H1 (cell line): ENCODE results near the gene PHLPP1. TPM values are rescaled to one million over a fixed set of nuclear protein-coding genes. Genes with fewer than 3 reads are reported as not detected.

Experiments used
- CTCF ChIA-PET: fragments of 300-600 bp; sonication (Branson Sonifier 250); formaldehyde crosslinking; loops from one replicate; lab custom pipeline; 2021; ENCODE audit not compliant: partially characterized antibody; lab: Charles Lee
- POLR2A ChIA-PET: fragments of 300-600 bp; sonication (Branson Sonifier 250); formaldehyde crosslinking; loops from one replicate; lab custom pipeline; 2021; ENCODE audit warnings: inconsistent platforms; ENCODE audit not compliant: partially characterized antibody; lab: Charles Lee
- DNase-seq, 2 experiments: peaks; one replicate each; pipeline versions ENCODE4 v3.0.0 to v3.0.0-alpha.2; 2010 to 2022; ENCODE audit warnings: low spot score in 2 of 2, low read depth in 1 of 2, mixed read lengths in 1 of 2
- FAIRE-seq: peaks from 2 replicates; lab custom pipeline; 2011; peaks lifted over from hg19 to GRCh38; lab: Jason Lieb, UNC
- H2AFZ ChIP-seq: 2 replicates; pipeline ENCODE4 v1.8.1; 2012; ENCODE audit warnings: low read length, inconsistent platforms
- H2AK5ac ChIP-seq: 2 replicates; pipeline ENCODE4 v1.6.1; 2013; ENCODE audit warnings: low read depth, low read length
- H2BK120ac ChIP-seq: replicated peaks from 2 replicates; pipeline ENCODE3; 2013; ENCODE audit warnings: low read depth, low read length, inconsistent platforms
- H2BK12ac ChIP-seq: 2 replicates; pipeline ENCODE4 v1.6.1; 2013; ENCODE audit warnings: low read depth, low read length
- H2BK15ac ChIP-seq: 2 replicates; pipeline ENCODE4 v1.6.1; 2013; ENCODE audit warnings: low read length
- H2BK20ac ChIP-seq: 2 replicates; pipeline ENCODE4 v1.6.1; 2013; ENCODE audit warnings: low read length
- H2BK5ac ChIP-seq: 2 replicates; pipeline ENCODE4 v1.6.1; 2013; ENCODE audit warnings: low read depth, low read length
- H3K14ac ChIP-seq: 2 replicates; pipeline ENCODE4 v1.6.1; 2013; ENCODE audit warnings: inconsistent platforms; ENCODE audit not compliant: insufficient read length
- H3K18ac ChIP-seq: 2 replicates; pipeline ENCODE4 v1.6.1; 2013; ENCODE audit warnings: low read length; ENCODE audit errors: extremely low read depth
- H3K23ac ChIP-seq: 2 replicates; pipeline ENCODE4 v1.6.1; 2013; ENCODE audit warnings: inconsistent platforms; ENCODE audit not compliant: insufficient read length
- H3K23me2 ChIP-seq: 2 replicates; pipeline ENCODE4 v1.6.1; 2013; ENCODE audit warnings: low read depth, low read length
- H3K27ac ChIP-seq: 2 replicates; pipeline ENCODE4 v1.6.1; 2011; ENCODE audit warnings: low read depth, low read length, inconsistent platforms
- H3K27me3 ChIP-seq, 4 experiments: replicated peaks in 1 of 4; 1 replicate in 1 of 4; 2 replicates in 3 of 4; pipeline versions ENCODE4 v1.6.1 to v1.8.1; 2011 to 2013; ENCODE audit warnings: low read length in 3 of 4, mild to moderate bottlenecking in 3 of 4, inconsistent platforms in 2 of 4, mixed read lengths in 2 of 4, moderate library complexity in 1 of 4; ENCODE audit not compliant: control insufficient read depth in 3 of 4, insufficient read depth in 3 of 4; ENCODE audit errors: extremely low read depth in 1 of 4
- H3K36me3 ChIP-seq, 4 experiments: 2 replicates each; pipeline versions ENCODE4 v1.6.1 to v1.8.1; 2011 to 2013; ENCODE audit warnings: mild to moderate bottlenecking in 4 of 4, low read length in 3 of 4, moderate library complexity in 2 of 4, control low read depth in 1 of 4, inconsistent platforms in 1 of 4; ENCODE audit not compliant: insufficient read depth in 4 of 4, control insufficient read depth in 2 of 4
- H3K4ac ChIP-seq: replicated peaks from 2 replicates; pipeline ENCODE3; 2013; ENCODE audit warnings: low read length, low read depth, mixed read lengths, inconsistent platforms; ENCODE audit not compliant: insufficient read length
- H3K4me1 ChIP-seq, 4 experiments: replicated peaks in 1 of 4; 1 replicate in 1 of 4; 2 replicates in 3 of 4; pipeline versions ENCODE4 v1.6.1 to v1.8.1; 2011 to 2013; ENCODE audit warnings: low read length in 3 of 4, inconsistent platforms in 2 of 4, mixed read lengths in 1 of 4; ENCODE audit not compliant: insufficient read depth in 4 of 4, control insufficient read depth in 3 of 4
- H3K4me2 ChIP-seq, 2 experiments: 2 replicates each; pipeline versions ENCODE4 v1.6.1 to v1.8.1; 2011 to 2013; ENCODE audit warnings: low read depth in 2 of 2, low read length in 2 of 2, control low read depth in 1 of 2, inconsistent platforms in 1 of 2, mild to moderate bottlenecking in 1 of 2; ENCODE audit not compliant: insufficient read depth in 1 of 2
- H3K4me3 ChIP-seq, 4 experiments: fragments of 200-600, 300-600 bp in 1 of 4; sonication (generic), shearing (Covaris generic), sonication (Bioruptor Twin) in 1 of 4; 2 replicates each; pipeline versions ENCODE4 v1.5.1 to v1.8.1; 2011 to 2016; ENCODE audit warnings: low read length in 4 of 4, low read depth in 3 of 4, control low read depth in 2 of 4, inconsistent platforms in 2 of 4, mild to moderate bottlenecking in 2 of 4, mixed read lengths in 1 of 4, moderate library complexity in 1 of 4; ENCODE audit not compliant: insufficient read depth in 2 of 4; ENCODE audit errors: extremely low read depth in 1 of 4
- H3K56ac ChIP-seq: replicated peaks from 2 replicates; pipeline ENCODE3; 2013; ENCODE audit warnings: low read depth, mild to moderate bottlenecking, mixed read lengths, low read length, inconsistent platforms; ENCODE audit not compliant: insufficient read length
- H3K79me1 ChIP-seq: 2 replicates; pipeline ENCODE4 v1.6.1; 2013; ENCODE audit warnings: low read depth, low read length, control low read depth
- H3K79me2 ChIP-seq, 2 experiments: 2 replicates each; pipeline versions ENCODE4 v1.6.1 to v1.8.1; 2012 to 2013; ENCODE audit warnings: low read length in 2 of 2, mild to moderate bottlenecking in 2 of 2, inconsistent platforms in 1 of 2; ENCODE audit not compliant: insufficient read depth in 2 of 2, control insufficient read depth in 1 of 2
- H3K9ac ChIP-seq, 4 experiments: replicated peaks in 1 of 4; 1 replicate in 1 of 4; 2 replicates in 3 of 4; pipeline versions ENCODE4 v1.6.1 to v1.8.1; 2011 to 2013; ENCODE audit warnings: low read depth in 3 of 4, low read length in 3 of 4, control low read depth in 2 of 4, mild to moderate bottlenecking in 2 of 4, moderate library complexity in 2 of 4, inconsistent platforms in 1 of 4; ENCODE audit errors: extremely low read depth in 1 of 4
- H3K9me3 ChIP-seq, 2 experiments: 2 replicates each; pipeline versions ENCODE4 v1.6.1 to v1.8.1; 2012 to 2013; ENCODE audit warnings: mild to moderate bottlenecking in 2 of 2, moderate library complexity in 2 of 2, control low read depth in 1 of 2, inconsistent platforms in 1 of 2, low read depth in 1 of 2, low read length in 1 of 2, mixed read lengths in 1 of 2; ENCODE audit not compliant: insufficient read depth in 2 of 2
- H4K20me1 ChIP-seq, 2 experiments: replicated peaks in 1 of 2; 2 replicates each; pipeline versions ENCODE3 to v1.8.1; 2011 to 2013; ENCODE audit warnings: inconsistent platforms in 2 of 2, low read length in 2 of 2, mild to moderate bottlenecking in 1 of 2; ENCODE audit not compliant: insufficient read depth in 2 of 2, control insufficient read depth in 1 of 2
- H4K5ac ChIP-seq: 2 replicates; pipeline ENCODE4 v1.6.1; 2013; ENCODE audit warnings: low read length, low read depth, mixed read lengths, inconsistent platforms; ENCODE audit not compliant: insufficient read length
- H4K8ac ChIP-seq: 2 replicates; pipeline ENCODE4 v1.8.0; 2013; ENCODE audit warnings: mild to moderate bottlenecking, moderate library complexity, low read length, inconsistent platforms; ENCODE audit not compliant: insufficient read depth; ENCODE audit errors: extremely low read depth
- H4K91ac ChIP-seq: replicated peaks from 2 replicates; pipeline ENCODE3; 2013; ENCODE audit warnings: low read length, mixed read lengths, inconsistent platforms; ENCODE audit not compliant: insufficient read length
- BACH1 ChIP-seq: IDR thresholded peaks from 2 replicates; pipeline ENCODE4 v1.6.1; 2012; ENCODE audit warnings: low read length, improper control_type of control experiment
- CBX8 ChIP-seq: fragments of 300-800, 300-1000 bp; sonication (generic); IDR thresholded peaks from 2 replicates; pipeline ENCODE4 v1.7.1; 2016; ENCODE audit warnings: low read depth, low read length, borderline replicate concordance
- CREB1 ChIP-seq: IDR thresholded peaks from 2 replicates; pipeline ENCODE4 v1.6.1; 2012; ENCODE audit warnings: inconsistent platforms
- HDAC2 ChIP-seq, 2 experiments: fragments of 300-600 bp in 1 of 2; sonication (generic) in 1 of 2; IDR thresholded peaks; 2 replicates each; pipeline ENCODE4 v1.6.1; 2011 to 2012; ENCODE audit warnings: low read depth in 2 of 2, low read length in 2 of 2, mild to moderate bottlenecking in 2 of 2, moderate library complexity in 2 of 2, borderline replicate concordance in 1 of 2, inconsistent platforms in 1 of 2
- MAX ChIP-seq: IDR thresholded peaks from 2 replicates; pipeline ENCODE4 v1.6.1; 2012; ENCODE audit warnings: inconsistent platforms
- RXRA ChIP-seq: IDR thresholded peaks from 2 replicates; pipeline ENCODE4 v1.6.1; 2011; ENCODE audit warnings: low read depth, mild to moderate bottlenecking, low read length, moderate library complexity; ENCODE audit not compliant: insufficient read depth
- TCF12 ChIP-seq: IDR thresholded peaks from 2 replicates; pipeline ENCODE4 v1.6.1; 2011; ENCODE audit warnings: low read depth, mild to moderate bottlenecking, low read length
- WGBS, 2 experiments: shearing (Covaris generic) in 1 of 2; methylation state at CpG; one replicate each; pipeline versions ENCODE4 v1.1.6 to v1.1.7; 2013 to 2015; ENCODE audit warnings: low lambda C conversion rate in 2 of 2, mixed read lengths in 2 of 2, inconsistent platforms in 1 of 2, low coverage in 1 of 2, missing lambda C conversion rate in 1 of 2; ENCODE audit not compliant: insufficient replicate concordance in 2 of 2, insufficient coverage in 1 of 2, insufficient read length in 1 of 2; ENCODE audit errors: extremely low coverage in 1 of 2, missing lambda C conversion rate in 1 of 2; 5-methylcytosine and 5-hydroxymethylcytosine counted together
- polyA plus RNA-seq, 7 experiments: library from polyadenylated mRNA; depleted of rRNA in 3 of 7; stranded (reverse) in 5 of 7; unstranded in 2 of 7; fragments of >200 nt in 5 of 7; fragments of 200-250 nt in 2 of 7; gene quantifications; 1 replicate in 5 of 7; 2 replicates in 1 of 7; 4 replicates in 1 of 7; pipeline versions ENCODE4 v1.2.1 to v1.2.3, GENCODE V29; 2011 to 2013; ENCODE audit warnings: missing spikeins in 2 of 7, mixed read lengths in 2 of 7
- total RNA-seq: library from RNA; stranded (reverse); fragmentation: NEBNext Ultra II Directional; extraction: Animal tissue kit (Norgen Biotek cat#: 25700); gene quantifications from 2 replicates; pipeline ENCODE4 v1.2.1, GENCODE V29; 2021
- TF ChIP-seq, protein P1 (sequence below): IDR thresholded peaks from 2 replicates; pipeline ENCODE4 v1.6.1; 2011; ENCODE audit warnings: low read depth, mild to moderate bottlenecking, low read length; ENCODE audit not compliant: insufficient read depth
- TF ChIP-seq, protein P2 (sequence below): IDR thresholded peaks from 2 replicates; pipeline ENCODE4 v1.6.1; 2011; ENCODE audit warnings: low read length, improper control_type of control experiment
- TF ChIP-seq, protein P3 (sequence below): IDR thresholded peaks from 2 replicates; pipeline ENCODE4 v1.6.1; 2012; ENCODE audit warnings: low read length, inconsistent platforms

Gene PHLPP1
- total and polyA plus RNA-seq, 2 of the 8 experiments (the other 6 are each of a cell fraction or from before 2014, with no cell fraction given), result 28.0 to 66.3 TPM

- Histone ChIP-seq H2BK120ac (no peak overlapping the region), H3K4me3 (no peak overlapping the region), H3K4ac (no peak overlapping the region), H3K79me1 (no peaks in the 10 kb centered on the region), H3K9me3 (no peaks in the 10 kb centered on the region), H3K14ac (no peak overlapping the region), H3K27ac (no peak overlapping the region), H2BK20ac (no peak overlapping the region), H3K79me2 (peaks cover 0 to 86% of the 10 kb centered on the region in 2 experiments; a peak in 3 of 4 replicates), H4K91ac (no peak overlapping the region), H3K9ac (no peak overlapping the region), H4K8ac (no peak overlapping the region), H4K5ac (no peak overlapping the region), H3K56ac (no peak overlapping the region), H3K4me1 (peaks cover 1 to 16% (median 9%) of the 10 kb centered on the region in 4 experiments; a peak in 5 of 7 replicates), H4K20me1 (no peaks in the 10 kb centered on the region), H3K36me3 (peaks cover 0 to 8% (median 4%) of the 10 kb centered on the region in 4 experiments; a peak in 3 of 8 replicates), H2AFZ (no peak overlapping the region), H3K27me3 (no peaks in the 10 kb centered on the region), H3K23ac (no peak overlapping the region), H2BK15ac (no peak overlapping the region), H3K18ac (no peak overlapping the region), H2AK5ac (no peak overlapping the region), H2BK5ac (no peak overlapping the region), H3K4me2 (no peak overlapping the region), H3K23me2 (peaks cover 2% of the 10 kb centered on the region; the same call in 1 of the 2 replicates), H2BK12ac (no peak overlapping the region)
- FAIRE-seq (no peak), DNase-seq (no peak)
- POLR2A ChIA-PET, result no interaction called here
- 83% methylated on average over 1 of the region's 1 CpG; no CpG with 5 or more reads in 1 of the 2 experiments for WGBS, 2 experiments
- CTCF ChIA-PET, result interaction anchor here (0.7 kb wide), 1 partner anchor 469 kb away, joined by 3 read pairs; no protein-coding TSS in a partner anchor
- TF ChIP-seq HDAC2 (IDR thresholded peaks at IDR 0.05; ENCODE audit: borderline replicate concordance in 1 of 2, low read depth in 2 of 2, low read length in 2 of 2), result no peak
- TF ChIP-seq, protein P1, sequence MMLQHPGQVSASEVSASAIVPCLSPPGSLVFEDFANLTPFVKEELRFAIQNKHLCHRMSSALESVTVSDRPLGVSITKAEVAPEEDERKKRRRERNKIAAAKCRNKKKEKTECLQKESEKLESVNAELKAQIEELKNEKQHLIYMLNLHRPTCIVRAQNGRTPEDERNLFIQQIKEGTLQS, result no peak
- TF ChIP-seq, protein P2, sequence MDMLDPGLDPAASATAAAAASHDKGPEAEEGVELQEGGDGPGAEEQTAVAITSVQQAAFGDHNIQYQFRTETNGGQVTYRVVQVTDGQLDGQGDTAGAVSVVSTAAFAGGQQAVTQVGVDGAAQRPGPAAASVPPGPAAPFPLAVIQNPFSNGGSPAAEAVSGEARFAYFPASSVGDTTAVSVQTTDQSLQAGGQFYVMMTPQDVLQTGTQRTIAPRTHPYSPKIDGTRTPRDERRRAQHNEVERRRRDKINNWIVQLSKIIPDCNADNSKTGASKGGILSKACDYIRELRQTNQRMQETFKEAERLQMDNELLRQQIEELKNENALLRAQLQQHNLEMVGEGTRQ, result no peak
- no peak for TF ChIP-seq CREB1
- TF ChIP-seq MAX, result no peak
- TF ChIP-seq BACH1, result no peak
- no peak for TF ChIP-seq TCF12
- TF ChIP-seq RXRA, result no peak
- TF ChIP-seq, protein P3, sequence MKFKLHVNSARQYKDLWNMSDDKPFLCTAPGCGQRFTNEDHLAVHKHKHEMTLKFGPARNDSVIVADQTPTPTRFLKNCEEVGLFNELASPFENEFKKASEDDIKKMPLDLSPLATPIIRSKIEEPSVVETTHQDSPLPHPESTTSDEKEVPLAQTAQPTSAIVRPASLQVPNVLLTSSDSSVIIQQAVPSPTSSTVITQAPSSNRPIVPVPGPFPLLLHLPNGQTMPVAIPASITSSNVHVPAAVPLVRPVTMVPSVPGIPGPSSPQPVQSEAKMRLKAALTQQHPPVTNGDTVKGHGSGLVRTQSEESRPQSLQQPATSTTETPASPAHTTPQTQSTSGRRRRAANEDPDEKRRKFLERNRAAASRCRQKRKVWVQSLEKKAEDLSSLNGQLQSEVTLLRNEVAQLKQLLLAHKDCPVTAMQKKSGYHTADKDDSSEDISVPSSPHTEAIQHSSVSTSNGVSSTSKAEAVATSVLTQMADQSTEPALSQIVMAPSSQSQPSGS, result no peak
- no peak for TF ChIP-seq CBX8
Measured at GRCh38 chr18:62828852-62829251, 113.5 kb downstream of the PHLPP1 start.
